Keratinocyte (primary cell): Measurements from ENCODE around the gene ATP8A1. TPM values are rescaled to one million over a fixed set of nuclear protein-coding genes. Genes with fewer than 3 reads are reported as not detected.

Source experiments
- DNase-seq: peaks from one replicate; pipeline ENCODE4 v3.0.0-alpha.2; 2011; ENCODE audit warnings: low read depth, missing footprints, low spot score
- FAIRE-seq: peaks from 2 replicates; lab custom pipeline; 2011; peaks lifted over from hg19 to GRCh38; lab: Jason Lieb, UNC
- H2AFZ ChIP-seq: 2 replicates; pipeline ENCODE4 v1.6.0; 2012; ENCODE audit warnings: low read length, control low read depth, inconsistent platforms; ENCODE audit not compliant: control insufficient read depth
- H3K27ac ChIP-seq: 2 replicates; pipeline ENCODE4 v1.5.1; 2011; ENCODE audit warnings: low read length; ENCODE audit not compliant: control insufficient read depth, insufficient read depth
- H3K27me3 ChIP-seq: 3 replicates; pipeline ENCODE4 v1.6.0; 2011; ENCODE audit warnings: low read length; ENCODE audit not compliant: control insufficient read depth, insufficient read depth; ENCODE audit errors: extremely low read depth
- H3K36me3 ChIP-seq, 2 experiments: 2 replicates in 1 of 2; 3 replicates in 1 of 2; pipeline ENCODE4 v1.5.1; 2011; ENCODE audit warnings: low read length in 2 of 2, mild to moderate bottlenecking in 1 of 2; ENCODE audit not compliant: control insufficient read depth in 2 of 2, insufficient read depth in 2 of 2; ENCODE audit errors: extremely low read depth in 1 of 2
- H3K4me1 ChIP-seq: 3 replicates; pipeline ENCODE4 v1.5.1; 2011; ENCODE audit warnings: low read length; ENCODE audit not compliant: control insufficient read depth, insufficient read depth; ENCODE audit errors: extremely low read depth
- H3K4me2 ChIP-seq: 3 replicates; pipeline ENCODE4 v1.6.0; 2011; ENCODE audit warnings: low read depth, low read length; ENCODE audit not compliant: control insufficient read depth, insufficient read depth; ENCODE audit errors: extremely low read depth
- H3K4me3 ChIP-seq, 3 experiments: fragments of 200-600 bp in 1 of 3; sonication (generic) in 1 of 3; 2 replicates in 2 of 3; 3 replicates in 1 of 3; pipeline ENCODE4 v1.5.1; 2011 to 2016; ENCODE audit warnings: low read length in 3 of 3, mild to moderate bottlenecking in 3 of 3, control low read depth in 2 of 3, inconsistent platforms in 1 of 3, low read depth in 1 of 3, mixed read lengths in 1 of 3, mixed run types in 1 of 3, moderate library complexity in 1 of 3; ENCODE audit not compliant: control insufficient read depth in 2 of 3, insufficient read depth in 2 of 3; ENCODE audit errors: extremely low read depth in 1 of 3
- H3K79me2 ChIP-seq: 2 replicates; pipeline ENCODE4 v1.6.0; 2012; ENCODE audit warnings: low read length; ENCODE audit not compliant: control insufficient read depth, insufficient read depth
- H3K9ac ChIP-seq: 3 replicates; pipeline ENCODE4 v1.6.0; 2011; ENCODE audit warnings: low read length; ENCODE audit not compliant: control insufficient read depth, insufficient read depth; ENCODE audit errors: extremely low read depth
- H3K9me1 ChIP-seq: 3 replicates; pipeline ENCODE4 v1.6.0; 2011; ENCODE audit warnings: low read length; ENCODE audit not compliant: control insufficient read depth, insufficient read depth; ENCODE audit errors: extremely low read depth
- H3K9me3 ChIP-seq: 2 replicates; pipeline ENCODE4 v1.5.1; 2012; ENCODE audit warnings: low read depth, low read length; ENCODE audit not compliant: control insufficient read depth
- H4K20me1 ChIP-seq: 3 replicates; pipeline ENCODE4 v1.6.0; 2011; ENCODE audit warnings: low read length; ENCODE audit not compliant: control insufficient read depth, insufficient read depth; ENCODE audit errors: extremely low read depth
- CTCF ChIP-seq, 3 experiments: IDR thresholded peaks in 1 of 3; conservative IDR thresholded peaks in 1 of 3; optimal IDR thresholded peaks in 1 of 3; 2 replicates in 2 of 3; 3 replicates in 1 of 3; pipeline versions ENCODE3 to v1.5.1; 2011; ENCODE audit warnings: low read length in 3 of 3, mild to moderate bottlenecking in 3 of 3, moderate library complexity in 2 of 3, control low read depth in 1 of 3, inconsistent platforms in 1 of 3; ENCODE audit not compliant: insufficient read depth in 2 of 3; ENCODE audit errors: extremely low read depth in 1 of 3
- EZH2 ChIP-seq: IDR thresholded peaks from one replicate; pipeline ENCODE4 v1.6.1; 2012; ENCODE audit warnings: inconsistent platforms, mild to moderate bottlenecking, low read length, moderate library complexity
- dilution Hi-C: fragments of 300-500 bp; cut with MboI; formaldehyde crosslinking; loops from one replicate; pipeline ENCODE4 v1.7.0; 2020; ENCODE audit warnings: low sequenced_read_pairs; ENCODE audit not compliant: extremely low pct_ligation_motif_present
- polyA plus RNA-seq, 5 experiments: library from polyadenylated mRNA; depleted of rRNA in 3 of 5; stranded (reverse) in 3 of 5; stranded (forward) in 1 of 5; unstranded in 1 of 5; fragments of >200 nt; gene quantifications; 1 replicate in 1 of 5; 2 replicates in 3 of 5; 3 replicates in 1 of 5; pipeline versions ENCODE4 v1.2.1 to v1.2.3, GENCODE V29; 2011 to 2012; ENCODE audit warnings: missing spikeins in 2 of 5, low read depth in 1 of 5, low replicate concordance in 1 of 5

Gene ATP8A1
- polyA plus RNA-seq, 1 donor (not counting 4 experiments of a cell fraction or from before 2014, with no cell fraction given): 0.20 TPM

GRCh38 chr4:42574870-42575430 is 82.0 kb downstream of the ATP8A1 start:
- Histone ChIP-seq H3K36me3 (no peaks in the 10 kb centered on the region), H3K9ac (no peak overlapping the region), H3K9me1 (no peaks in the 10 kb centered on the region), H3K4me1 (no peaks in the 10 kb centered on the region), H3K27me3 (no peaks in the 10 kb centered on the region), H3K79me2 (no peaks in the 10 kb centered on the region), H4K20me1 (no peaks in the 10 kb centered on the region), H2AFZ (no peak overlapping the region), H3K9me3 (no peaks in the 10 kb centered on the region), H3K4me2 (no peak overlapping the region), H3K27ac (no peak overlapping the region), H3K4me3 (no peak overlapping the region)
- no peak for TF ChIP-seq EZH2
- TF ChIP-seq CTCF (optimal IDR thresholded peaks at IDR 0.05 in 1 of 3, IDR thresholded peaks at IDR 0.05 in 1 of 3, conservative IDR thresholded peaks at IDR 0.05 in 1 of 3; ENCODE audit: extremely low read depth in 1 of 3, insufficient read depth in 2 of 3, low read length in 3 of 3): no peak
- DNase-seq (no peak), FAIRE-seq (no peak)
- dilution Hi-C loops: no loop called here

GRCh38 chr4:42573249-42573648 is 83.7 kb downstream of the ATP8A1 start:
- Histone ChIP-seq H3K4me2 (no peak overlapping the region), H4K20me1 (no peaks in the 10 kb centered on the region), H3K4me3 (no peak overlapping the region), H3K9ac (no peak overlapping the region), H3K9me3 (no peaks in the 10 kb centered on the region), H3K36me3 (no peaks in the 10 kb centered on the region), H3K27me3 (no peaks in the 10 kb centered on the region), H3K4me1 (no peaks in the 10 kb centered on the region), H3K79me2 (no peaks in the 10 kb centered on the region), H2AFZ (no peak overlapping the region), H3K27ac (no peak overlapping the region), H3K9me1 (no peaks in the 10 kb centered on the region)
- TF ChIP-seq CTCF (optimal IDR thresholded peaks at IDR 0.05 in 1 of 3, IDR thresholded peaks at IDR 0.05 in 1 of 3, conservative IDR thresholded peaks at IDR 0.05 in 1 of 3; ENCODE audit: extremely low read depth in 1 of 3, insufficient read depth in 2 of 3, low read length in 3 of 3): no peak
- DNase-seq: no peak
- dilution Hi-C loops: no loop called here
- FAIRE-seq: no peak
